Measurements from ENCODE around the gene EIF4E3. TPM values are rescaled to one million over a fixed set of nuclear protein-coding genes. Genes with fewer than 3 reads are reported as not detected.

Gene EIF4E3
- total and polyA plus RNA-seq, 3 donors from 2014 or later: 10.4 to 17.4 (median 15.4) TPM

DNA sequence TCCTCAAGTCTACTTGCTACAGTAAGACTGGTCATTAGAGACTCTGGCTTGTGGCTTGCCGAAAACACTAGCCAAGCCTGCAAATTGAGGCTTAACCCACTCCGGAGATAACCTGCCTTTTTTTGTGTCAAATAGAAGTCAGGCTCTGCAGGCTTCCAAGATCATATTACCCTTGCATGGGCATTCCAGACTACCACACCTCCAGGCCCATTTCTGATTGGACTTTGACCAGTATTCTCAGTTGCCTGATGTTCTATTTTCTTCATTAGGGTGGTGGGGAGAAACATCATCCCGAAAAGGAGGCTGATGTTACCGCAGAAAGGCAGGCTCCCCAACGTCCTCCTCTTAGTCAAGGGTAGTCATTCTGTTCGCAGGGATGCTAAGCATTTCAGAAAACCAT lies 73.6 kb downstream of the EIF4E3 start:
- Histone ChIP-seq H3K36me3 (ENCODE audit: low read depth, missing control alignments) (no peaks in the 10 kb centered on the region), H3K4me1 (peaks cover 7% of the 10 kb centered on the region), H3K4me3 (no peak overlapping the region), H3K9me3 (no peaks in the 10 kb centered on the region), H3K27ac (no peak overlapping the region), H3K27me3 (no peaks in the 10 kb centered on the region)
- TF ChIP-seq POLR2A (IDR thresholded peaks at IDR 0.05): no peak
- TF ChIP-seq, protein P1, sequence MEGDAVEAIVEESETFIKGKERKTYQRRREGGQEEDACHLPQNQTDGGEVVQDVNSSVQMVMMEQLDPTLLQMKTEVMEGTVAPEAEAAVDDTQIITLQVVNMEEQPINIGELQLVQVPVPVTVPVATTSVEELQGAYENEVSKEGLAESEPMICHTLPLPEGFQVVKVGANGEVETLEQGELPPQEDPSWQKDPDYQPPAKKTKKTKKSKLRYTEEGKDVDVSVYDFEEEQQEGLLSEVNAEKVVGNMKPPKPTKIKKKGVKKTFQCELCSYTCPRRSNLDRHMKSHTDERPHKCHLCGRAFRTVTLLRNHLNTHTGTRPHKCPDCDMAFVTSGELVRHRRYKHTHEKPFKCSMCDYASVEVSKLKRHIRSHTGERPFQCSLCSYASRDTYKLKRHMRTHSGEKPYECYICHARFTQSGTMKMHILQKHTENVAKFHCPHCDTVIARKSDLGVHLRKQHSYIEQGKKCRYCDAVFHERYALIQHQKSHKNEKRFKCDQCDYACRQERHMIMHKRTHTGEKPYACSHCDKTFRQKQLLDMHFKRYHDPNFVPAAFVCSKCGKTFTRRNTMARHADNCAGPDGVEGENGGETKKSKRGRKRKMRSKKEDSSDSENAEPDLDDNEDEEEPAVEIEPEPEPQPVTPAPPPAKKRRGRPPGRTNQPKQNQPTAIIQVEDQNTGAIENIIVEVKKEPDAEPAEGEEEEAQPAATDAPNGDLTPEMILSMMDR (IDR thresholded peaks at IDR 0.05): no peak
- intact Hi-C loops (cut with DNase I; ENCODE audit: low total_unique reads): no loop called here
- no peak for DNase-seq
- 77 to 96% methylated on average over 6 of the region's 6 CpGs for WGBS, 2 donors

DNA sequence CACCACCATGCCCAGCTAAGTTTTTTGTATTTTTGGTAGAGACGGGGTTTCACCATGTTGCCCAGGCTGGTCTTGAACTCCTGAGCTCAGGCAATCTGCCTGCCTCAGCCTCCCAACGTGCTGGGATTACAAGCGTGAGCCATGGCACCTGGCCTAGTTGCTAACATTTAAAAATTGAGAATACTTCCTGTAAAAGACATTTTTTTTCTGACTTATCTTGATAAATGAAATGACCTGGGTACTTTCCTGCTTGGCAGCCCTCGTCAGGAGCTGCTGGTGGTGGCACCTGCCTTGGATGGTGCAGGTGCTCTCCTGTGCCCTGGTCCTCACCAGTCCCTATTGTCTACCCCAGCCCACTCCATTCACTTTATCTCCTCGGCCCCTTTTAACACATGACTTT lies 74.8 kb downstream of the EIF4E3 start:
- WGBS, 2 donors: 92 to 94% methylated on average over 5 of the region's 5 CpGs
- no peak for DNase-seq

DNA sequence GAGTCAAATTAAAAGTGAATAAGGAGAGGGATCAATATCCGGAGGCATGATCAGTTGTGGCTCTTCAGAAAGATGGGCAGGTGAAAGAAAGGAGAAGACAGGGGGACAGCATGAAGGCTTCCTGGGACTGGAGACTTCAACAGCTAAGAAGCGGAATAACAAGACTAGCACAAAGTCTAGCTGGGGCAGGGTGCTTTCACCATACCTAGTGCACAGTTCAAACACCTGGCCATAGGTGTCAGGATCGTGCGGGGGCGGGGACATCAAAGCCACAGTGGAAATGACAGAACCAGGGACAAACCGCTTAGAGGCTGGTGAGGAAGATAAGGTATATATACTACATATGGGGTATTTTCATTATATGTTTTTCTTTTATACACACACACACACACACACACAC lies 75.4 kb downstream of the EIF4E3 start:
- no peak for DNase-seq
- 80 to 90% methylated on average over 6 of the region's 6 CpGs for WGBS, 2 donors
- no peaks in the 10 kb centered on the region for H3K27me3 ChIP-seq
- H3K4me3 ChIP-seq: no peak overlapping the region
- intact Hi-C loops (cut with DNase I; ENCODE audit: low total_unique reads): no loop called here
- H3K9me3 ChIP-seq: no peaks in the 10 kb centered on the region
- peaks cover 7% of the 10 kb centered on the region for H3K4me1 ChIP-seq
- H3K36me3 ChIP-seq (ENCODE audit: low read depth, missing control alignments): no peaks in the 10 kb centered on the region
- TF ChIP-seq, protein P1 (IDR thresholded peaks at IDR 0.05): no peak
- TF ChIP-seq POLR2A (IDR thresholded peaks at IDR 0.05): no peak
- no peak overlapping the region for H3K27ac ChIP-seq

More for the DNA sequence above, 74.8 kb downstream of the EIF4E3 start:
- no peak for TF ChIP-seq POLR2A (IDR thresholded peaks at IDR 0.05)
- TF ChIP-seq, protein P1 (IDR thresholded peaks at IDR 0.05): no peak
- Histone ChIP-seq H3K9me3 (no peaks in the 10 kb centered on the region), H3K4me3 (no peak overlapping the region), H3K4me1 (peaks cover 7% of the 10 kb centered on the region), H3K27me3 (no peaks in the 10 kb centered on the region), H3K27ac (no peak overlapping the region), H3K36me3 (ENCODE audit: low read depth, missing control alignments) (no peaks in the 10 kb centered on the region)
- intact Hi-C loops (cut with DNase I; ENCODE audit: low total_unique reads): no loop called here

DNA sequence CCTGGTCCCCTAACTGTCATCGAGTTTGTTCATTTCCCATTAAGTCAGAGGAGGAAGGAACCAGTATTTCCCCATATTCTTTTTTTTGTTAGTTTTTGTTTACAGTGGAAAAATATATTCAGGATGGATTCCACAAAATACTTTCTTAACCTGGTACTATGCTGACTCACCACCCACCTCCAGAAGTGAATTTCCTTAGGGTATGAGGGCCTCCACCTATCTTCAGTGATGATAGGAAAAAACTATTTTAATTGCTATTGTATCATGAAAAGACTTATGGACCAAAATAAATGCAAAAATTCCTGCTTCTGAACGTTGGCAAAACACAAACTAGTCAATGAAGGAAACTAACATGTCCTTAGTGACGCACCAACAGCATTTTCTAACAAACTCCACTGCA lies 77.5 kb downstream of the EIF4E3 start:
- 77 to 82% methylated on average over 3 of the region's 3 CpGs for WGBS, 2 donors
- Histone ChIP-seq H3K36me3 (ENCODE audit: low read depth, missing control alignments) (no peaks in the 10 kb centered on the region), H3K9me3 (no peaks in the 10 kb centered on the region)

DNA sequence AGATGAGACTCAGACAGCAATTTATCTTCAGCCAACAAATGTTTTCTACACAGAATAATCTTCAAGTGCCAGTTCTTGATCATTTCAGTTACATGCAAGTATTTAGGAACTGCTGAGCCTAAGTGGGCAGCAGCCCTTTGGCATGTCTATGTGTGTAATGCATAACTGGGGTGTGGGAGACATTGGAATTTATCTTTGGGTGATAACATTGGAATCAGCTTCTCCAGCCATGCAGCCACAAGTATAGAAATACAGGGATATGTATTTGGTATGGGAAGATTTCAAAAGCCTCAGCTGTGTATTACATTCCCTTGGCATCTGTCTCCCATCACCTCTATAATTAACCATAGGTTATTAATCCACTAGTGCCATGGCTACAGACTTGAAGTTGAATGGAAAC lies 78.2 kb downstream of the EIF4E3 start:
- peaks cover 4% of the 10 kb centered on the region for H3K4me1 ChIP-seq
- TF ChIP-seq, protein P1 (IDR thresholded peaks at IDR 0.05): no peak
- no peak for TF ChIP-seq POLR2A (IDR thresholded peaks at IDR 0.05)
- DNase-seq: no peak
- H3K27me3 ChIP-seq: no peaks in the 10 kb centered on the region
- H3K36me3 ChIP-seq (ENCODE audit: low read depth, missing control alignments): no peaks in the 10 kb centered on the region
- H3K9me3 ChIP-seq: no peaks in the 10 kb centered on the region
- no peak overlapping the region for H3K27ac ChIP-seq
- H3K4me3 ChIP-seq: no peak overlapping the region
- intact Hi-C loops (cut with DNase I; ENCODE audit: low total_unique reads): no loop called here

More for the DNA sequence above, 77.5 kb downstream of the EIF4E3 start:
- Histone ChIP-seq H3K4me3 (no peak overlapping the region), H3K27me3 (no peaks in the 10 kb centered on the region), H3K27ac (no peak overlapping the region), H3K4me1 (peaks cover 7% of the 10 kb centered on the region)
- TF ChIP-seq, protein P1 (IDR thresholded peaks at IDR 0.05): no peak
- DNase-seq: no peak
- intact Hi-C loops (cut with DNase I; ENCODE audit: low total_unique reads): no loop called here

Measured in testis (tissue), 3 donors.